Epithelial cell of esophagus (primary cell): Measurements from ENCODE around the gene MYLK.

Source experiments
- DNase-seq: peaks from one replicate; pipeline ENCODE4 v3.0.0; 2010; ENCODE audit warnings: low read depth
- H3K4me3 ChIP-seq: 2 replicates; pipeline ENCODE4 v1.5.1; 2011; ENCODE audit warnings: mild to moderate bottlenecking, low read length, control low read depth
- TF ChIP-seq, protein P1 (sequence below): IDR thresholded peaks from 2 replicates; pipeline ENCODE4 v1.5.1; 2011; ENCODE audit warnings: low read depth, mild to moderate bottlenecking, low read length, control low read depth, inconsistent platforms; ENCODE audit not compliant: insufficient read depth; ENCODE audit errors: missing control alignments

The MYLK gene

DNA sequence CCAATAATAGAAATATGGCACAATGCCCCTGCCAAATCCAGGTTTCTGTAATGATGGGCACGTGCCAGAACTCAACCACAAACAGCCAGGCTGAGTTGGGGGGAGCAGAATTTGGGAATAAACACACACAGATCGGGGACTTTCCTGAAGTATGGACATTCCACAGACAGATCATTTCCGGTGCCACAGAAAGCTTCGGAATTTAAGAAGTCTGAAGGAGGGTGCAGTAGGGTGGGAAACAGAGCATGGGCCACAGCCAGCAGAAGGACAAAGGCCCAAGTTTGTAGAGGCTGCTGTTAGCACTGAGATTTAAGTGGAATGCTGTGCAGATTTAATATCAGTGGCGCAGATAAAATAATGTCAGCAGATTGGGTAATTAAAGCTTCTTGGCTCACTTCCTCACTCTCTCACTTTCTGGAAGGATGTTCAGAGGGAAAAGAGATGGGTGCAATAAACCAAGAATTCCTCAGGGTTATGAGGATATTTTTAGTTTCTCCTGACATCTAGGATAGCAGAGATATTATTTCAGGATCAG lies 67.4 kb downstream of the MYLK start:
- no peak for DNase-seq
- H3K4me3 ChIP-seq: no peak overlapping the region
- TF ChIP-seq, protein P1, sequence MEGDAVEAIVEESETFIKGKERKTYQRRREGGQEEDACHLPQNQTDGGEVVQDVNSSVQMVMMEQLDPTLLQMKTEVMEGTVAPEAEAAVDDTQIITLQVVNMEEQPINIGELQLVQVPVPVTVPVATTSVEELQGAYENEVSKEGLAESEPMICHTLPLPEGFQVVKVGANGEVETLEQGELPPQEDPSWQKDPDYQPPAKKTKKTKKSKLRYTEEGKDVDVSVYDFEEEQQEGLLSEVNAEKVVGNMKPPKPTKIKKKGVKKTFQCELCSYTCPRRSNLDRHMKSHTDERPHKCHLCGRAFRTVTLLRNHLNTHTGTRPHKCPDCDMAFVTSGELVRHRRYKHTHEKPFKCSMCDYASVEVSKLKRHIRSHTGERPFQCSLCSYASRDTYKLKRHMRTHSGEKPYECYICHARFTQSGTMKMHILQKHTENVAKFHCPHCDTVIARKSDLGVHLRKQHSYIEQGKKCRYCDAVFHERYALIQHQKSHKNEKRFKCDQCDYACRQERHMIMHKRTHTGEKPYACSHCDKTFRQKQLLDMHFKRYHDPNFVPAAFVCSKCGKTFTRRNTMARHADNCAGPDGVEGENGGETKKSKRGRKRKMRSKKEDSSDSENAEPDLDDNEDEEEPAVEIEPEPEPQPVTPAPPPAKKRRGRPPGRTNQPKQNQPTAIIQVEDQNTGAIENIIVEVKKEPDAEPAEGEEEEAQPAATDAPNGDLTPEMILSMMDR: no peak

DNA sequence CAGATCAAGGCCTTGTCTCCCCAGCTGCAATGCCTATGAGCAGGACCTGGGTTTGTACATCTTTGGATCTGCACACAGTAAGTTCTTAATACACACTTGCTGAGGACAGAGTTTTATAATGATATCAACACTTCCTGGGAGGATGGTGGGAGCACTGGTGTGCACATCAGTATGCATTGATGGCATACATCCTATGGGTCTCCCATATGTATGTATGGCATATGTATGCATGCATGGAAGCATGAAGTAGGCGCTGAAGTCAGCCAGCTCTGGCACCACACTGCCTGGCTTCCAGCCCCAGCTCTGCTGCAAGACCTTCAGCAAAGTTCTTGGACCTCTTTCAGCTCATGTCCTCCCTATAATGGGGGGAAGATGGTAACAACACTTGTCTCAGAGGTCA lies 68.2 kb downstream of the MYLK start:
- no peak for DNase-seq
- H3K4me3 ChIP-seq: no peak overlapping the region
- TF ChIP-seq, protein P1: no peak

DNA sequence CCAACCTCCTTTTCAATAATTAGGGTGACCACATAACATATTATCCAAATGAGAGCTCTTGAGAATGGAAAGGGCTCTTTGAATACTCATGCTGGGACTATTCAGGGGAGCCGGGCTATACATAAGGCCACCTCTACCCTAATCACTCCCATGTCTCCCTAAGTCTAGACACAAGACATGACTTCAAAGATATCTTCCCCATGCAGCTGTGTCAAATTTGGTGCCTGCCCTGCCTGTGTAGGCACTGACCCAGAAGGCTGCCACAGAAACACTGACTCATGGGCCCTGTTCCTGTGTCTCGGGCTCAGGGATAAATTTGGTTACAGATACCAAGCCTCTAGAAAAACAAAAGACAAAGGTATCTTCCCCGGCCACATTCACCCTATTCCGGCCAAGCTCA lies 70.3 kb downstream of the MYLK start:
- no peak for DNase-seq

DNA sequence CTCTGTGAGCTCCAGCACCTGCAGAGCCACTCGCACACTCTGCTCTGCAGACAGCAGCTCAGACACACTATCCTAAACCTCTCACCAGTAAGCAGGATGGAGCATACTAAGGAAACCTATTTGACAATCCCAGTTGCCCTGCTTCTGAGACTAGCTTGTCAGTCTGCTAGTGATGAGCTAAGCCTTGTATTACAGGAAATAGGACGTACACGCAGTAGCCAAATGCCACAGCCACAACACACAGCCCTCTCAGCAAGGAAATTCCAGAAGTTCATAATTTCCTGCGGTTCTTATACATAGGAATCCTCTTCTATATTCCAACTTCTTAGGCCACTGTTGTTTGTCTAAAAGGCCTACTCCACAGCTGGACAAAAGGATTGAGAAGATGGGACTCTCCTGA lies 74.5 kb downstream of the MYLK start:
- DNase-seq: peak; percentile 51
- TF ChIP-seq, protein P1: no peak
- H3K4me3 ChIP-seq: no peak overlapping the region

More for the DNA sequence above, 70.3 kb downstream of the MYLK start:
- TF ChIP-seq, protein P1: no peak
- H3K4me3 ChIP-seq: no peak overlapping the region

DNA sequence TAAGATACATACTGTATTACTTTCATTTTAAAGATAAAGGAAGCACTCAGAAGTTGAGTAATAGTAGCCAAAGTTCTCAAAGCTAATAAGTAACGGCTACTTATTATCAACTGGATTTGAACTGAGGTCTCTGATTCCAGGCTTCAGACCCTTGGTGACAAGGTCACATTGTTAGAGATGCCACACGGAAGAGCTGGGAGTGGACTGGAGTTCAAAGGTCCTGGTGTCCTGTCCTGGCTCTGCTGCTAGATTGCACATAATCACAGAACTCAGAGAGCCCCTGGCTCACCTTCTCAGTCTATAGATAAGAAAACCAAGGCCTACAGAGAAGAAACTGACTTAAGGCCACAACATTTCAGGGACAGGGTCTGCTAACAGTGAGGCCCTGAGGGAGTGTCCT lies 75.3 kb downstream of the MYLK start:
- DNase-seq: no peak
- TF ChIP-seq, protein P1: no peak

DNA sequence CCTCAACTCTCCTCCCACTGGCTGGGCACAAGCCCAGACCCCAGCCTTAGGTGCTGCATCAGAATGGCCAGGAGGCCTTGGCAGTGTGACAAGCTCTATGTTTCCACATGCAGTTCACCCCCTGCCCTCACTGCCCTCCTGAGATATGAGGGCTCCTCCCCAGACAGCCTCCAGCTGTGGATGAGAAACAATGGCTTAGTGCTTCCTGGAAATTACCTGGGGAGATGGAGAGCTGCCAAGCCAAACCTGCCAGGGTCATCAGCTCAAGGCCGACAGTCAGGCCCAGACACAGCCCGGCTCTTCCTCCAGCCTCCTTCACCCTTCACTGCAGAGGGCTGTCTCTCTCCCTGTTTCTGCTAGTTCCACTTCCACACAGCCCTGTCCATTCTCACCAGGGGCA lies 76.3 kb downstream of the MYLK start:
- peak; percentile 78 for DNase-seq
- no peak overlapping the region for H3K4me3 ChIP-seq
- TF ChIP-seq, protein P1: no peak

More for the DNA sequence above, 75.3 kb downstream of the MYLK start:
- H3K4me3 ChIP-seq: no peak overlapping the region

DNA sequence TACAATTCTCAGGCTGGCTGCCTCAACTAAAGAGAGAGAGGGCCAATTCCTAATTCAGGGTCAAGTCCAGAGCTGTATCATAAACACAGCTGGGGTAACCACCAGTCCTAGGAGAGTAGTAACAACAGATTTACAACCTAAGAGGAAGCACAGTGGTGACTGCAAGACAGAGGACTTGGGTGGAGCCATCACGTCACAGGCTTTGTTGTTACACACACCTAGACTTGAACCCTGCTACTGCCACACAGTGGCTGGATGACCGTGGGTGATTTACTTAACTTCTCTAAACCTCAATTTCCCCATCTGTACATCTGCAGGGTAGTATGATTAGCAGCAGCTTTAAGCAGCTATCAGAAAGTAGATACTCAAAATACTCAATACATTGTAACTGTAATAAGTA lies 78.6 kb downstream of the MYLK start:
- TF ChIP-seq, protein P1: no peak
- H3K4me3 ChIP-seq: no peak overlapping the region
- no peak for DNase-seq
